Measurements from ENCODE around the gene OR51B2.

The OR51B2 gene

GRCh38 chr11:5281596-5281995, 42.5 kb downstream of the OR51B2 start:
- DNase-seq: no peak

- peak; percentile 52 to 90 for DNase-seq
Observed at GRCh38 chr11:5280582-5281102, 43.5 kb downstream of the OR51B2 start.

- no peak for DNase-seq
Observed at GRCh38 chr11:5279471-5280090, 44.5 kb downstream of the OR51B2 start.

- DNase-seq: no peak
Observed at GRCh38 chr11:5277807-5278382, 46.2 kb downstream of the OR51B2 start.

- DNase-seq: no peak
Observed at GRCh38 chr11:5276697-5277096, 47.4 kb downstream of the OR51B2 start.

GRCh38 chr11:5275369-5276110, 48.6 kb downstream of the OR51B2 start:
- DNase-seq: no peak

GRCh38 chr11:5274395-5274794, 49.7 kb downstream of the OR51B2 start:
- DNase-seq: no peak
